HepG2 (cell line): ENCODE measurements around the gene TDRD1.

Source experiments
- EP300 ChIP-seq, 3 experiments: sonication (generic) in 1 of 3; formaldehyde crosslinking in 1 of 3; IDR thresholded peaks; 2 replicates each; pipeline versions ENCODE4 v1.5.1 to v1.6.1; 2011 to 2020; ENCODE audit warnings: low read depth in 2 of 3, low read length in 2 of 3, borderline replicate concordance in 1 of 3, improper control_type of control experiment in 1 of 3, mild to moderate bottlenecking in 1 of 3, missing genetic modification reagents in 1 of 3, moderate library complexity in 1 of 3
- KDM3A ChIP-seq: IDR thresholded peaks from 2 replicates; pipeline ENCODE4 v1.6.1; 2018; ENCODE audit warnings: low read depth, missing compliant biosample characterization
- MTF2 ChIP-seq: sonication (generic); formaldehyde crosslinking; IDR thresholded peaks from 2 replicates; pipeline ENCODE4 v1.5.0; 2020; ENCODE audit warnings: missing genetic modification reagents, borderline replicate concordance
- PAF1 ChIP-seq: IDR thresholded peaks from 2 replicates; pipeline ENCODE4 v1.6.1; 2016; ENCODE audit warnings: missing genetic modification reagents, missing compliant biosample characterization
- RBM39 ChIP-seq: fragments of 200-400 bp; formaldehyde crosslinking; IDR thresholded peaks from one replicate; pipeline ENCODE4 v1.6.1; 2018; ENCODE audit warnings: antibody characterized with exemption, mild to moderate bottlenecking, low read depth, low read length; ENCODE audit not compliant: poor library complexity, severe bottlenecking
- THAP7 ChIP-seq: sonication (generic); formaldehyde crosslinking; IDR thresholded peaks from 2 replicates; pipeline ENCODE4 v1.8.1; 2023; ENCODE audit warnings: mild to moderate bottlenecking, missing genetic modification reagents
- ZNF501 ChIP-seq: sonication (generic); formaldehyde crosslinking; IDR thresholded peaks from 2 replicates; pipeline ENCODE4 v1.5.1; 2020; ENCODE audit warnings: mild to moderate bottlenecking, moderate library complexity, missing genetic modification reagents
- ZNF558 ChIP-seq: sonication (generic); formaldehyde crosslinking; IDR thresholded peaks from 2 replicates; pipeline ENCODE4 v1.9.0; 2022; ENCODE audit warnings: mild to moderate bottlenecking, missing genetic modification reagents, borderline replicate concordance

GRCh38 chr10:114273910-114274309 is 94.8 kb downstream of the TDRD1 start:
- TF ChIP-seq RBM39 (no peak), THAP7 (no peak), KDM3A (CRISPR knock-in tag) (no peak), ZNF501 (CRISPR knock-in tag) (no peak), EP300 (IDR thresholded peaks at IDR 0.05; ENCODE audit: low read depth in 2 of 2, low read length in 2 of 2) (no peak), EP300 (CRISPR knock-in tag; IDR thresholded peaks at IDR 0.05; ENCODE audit: borderline replicate concordance) (no peak), MTF2 (CRISPR knock-in tag) (no peak), PAF1 (no peak), ZNF558 (no peak)
